Measurements from ENCODE around the gene MCF2L. TPM values are rescaled to one million over a fixed set of nuclear protein-coding genes. Genes with fewer than 3 reads are reported as not detected.

MCF2L gene
- total RNA-seq, 1 experiment from 2014 or later = 9.5 TPM

DNA sequence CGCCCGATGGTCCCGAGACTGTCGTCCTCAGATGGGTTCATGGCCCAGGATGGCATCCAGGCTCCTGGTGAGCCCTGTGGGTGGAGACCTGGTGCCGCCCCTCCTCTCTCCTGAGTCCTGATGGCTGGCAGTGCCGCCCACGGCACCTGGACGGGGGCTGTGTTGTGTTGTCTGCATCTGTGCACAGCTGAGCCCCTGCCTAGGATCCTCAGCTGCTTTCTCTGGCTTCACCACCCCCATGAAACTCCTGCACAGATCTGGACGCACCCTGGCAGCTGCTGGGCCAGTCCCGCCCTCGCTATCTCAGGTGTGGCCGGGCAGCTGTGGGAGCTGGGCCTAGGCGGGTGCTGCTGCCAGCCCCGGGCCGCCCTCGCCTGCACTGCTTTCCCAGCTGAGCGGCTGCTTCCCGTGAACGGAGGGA is 27.7 kb downstream of the MCF2L start:
- intact Hi-C loops (cut with micrococcal nuclease; ENCODE audit: unreplicated experiment) = no loop called here
- Histone ChIP-seq H3K27ac (ENCODE audit: low read depth, low read length, poor library complexity, severe bottlenecking) (no peak overlapping the region), H3K4me1 (ENCODE audit: insufficient read depth, low read length, poor library complexity, severe bottlenecking) (peaks cover 6% of the 10 kb centered on the region), H3K27me3 (replicated peaks; ENCODE audit: insufficient read depth, low read depth, low read length, poor library complexity) (peaks cover 4% of the 10 kb centered on the region), H3K36me3 (ENCODE audit: insufficient read depth, low read length, poor library complexity, severe bottlenecking) (no peaks in the 10 kb centered on the region), H3K4me3 (ENCODE audit: low read depth, low read length, poor library complexity, severe bottlenecking) (no peak overlapping the region), H3K9me3 (ENCODE audit: low read depth, low read length, poor library complexity, severe bottlenecking) (no peaks in the 10 kb centered on the region)
- BruUV-seq (replicated peaks) = no TSS peak
- POLR2A ChIA-PET (ENCODE audit: low non-redundant PET) = no interaction called here
- CTCF ChIA-PET = no interaction called here
- DNase-seq (ENCODE audit: low spot score) = no peak
- no peak for TF ChIP-seq EZH2 (IDR thresholded peaks at IDR 0.05; ENCODE audit: borderline replicate concordance, low read depth, low read length, poor library complexity, severe bottlenecking)
- TF ChIP-seq, protein P1, sequence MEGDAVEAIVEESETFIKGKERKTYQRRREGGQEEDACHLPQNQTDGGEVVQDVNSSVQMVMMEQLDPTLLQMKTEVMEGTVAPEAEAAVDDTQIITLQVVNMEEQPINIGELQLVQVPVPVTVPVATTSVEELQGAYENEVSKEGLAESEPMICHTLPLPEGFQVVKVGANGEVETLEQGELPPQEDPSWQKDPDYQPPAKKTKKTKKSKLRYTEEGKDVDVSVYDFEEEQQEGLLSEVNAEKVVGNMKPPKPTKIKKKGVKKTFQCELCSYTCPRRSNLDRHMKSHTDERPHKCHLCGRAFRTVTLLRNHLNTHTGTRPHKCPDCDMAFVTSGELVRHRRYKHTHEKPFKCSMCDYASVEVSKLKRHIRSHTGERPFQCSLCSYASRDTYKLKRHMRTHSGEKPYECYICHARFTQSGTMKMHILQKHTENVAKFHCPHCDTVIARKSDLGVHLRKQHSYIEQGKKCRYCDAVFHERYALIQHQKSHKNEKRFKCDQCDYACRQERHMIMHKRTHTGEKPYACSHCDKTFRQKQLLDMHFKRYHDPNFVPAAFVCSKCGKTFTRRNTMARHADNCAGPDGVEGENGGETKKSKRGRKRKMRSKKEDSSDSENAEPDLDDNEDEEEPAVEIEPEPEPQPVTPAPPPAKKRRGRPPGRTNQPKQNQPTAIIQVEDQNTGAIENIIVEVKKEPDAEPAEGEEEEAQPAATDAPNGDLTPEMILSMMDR (conservative IDR thresholded peaks at IDR 0.05; ENCODE audit: low read depth, low read length) = no peak

DNA sequence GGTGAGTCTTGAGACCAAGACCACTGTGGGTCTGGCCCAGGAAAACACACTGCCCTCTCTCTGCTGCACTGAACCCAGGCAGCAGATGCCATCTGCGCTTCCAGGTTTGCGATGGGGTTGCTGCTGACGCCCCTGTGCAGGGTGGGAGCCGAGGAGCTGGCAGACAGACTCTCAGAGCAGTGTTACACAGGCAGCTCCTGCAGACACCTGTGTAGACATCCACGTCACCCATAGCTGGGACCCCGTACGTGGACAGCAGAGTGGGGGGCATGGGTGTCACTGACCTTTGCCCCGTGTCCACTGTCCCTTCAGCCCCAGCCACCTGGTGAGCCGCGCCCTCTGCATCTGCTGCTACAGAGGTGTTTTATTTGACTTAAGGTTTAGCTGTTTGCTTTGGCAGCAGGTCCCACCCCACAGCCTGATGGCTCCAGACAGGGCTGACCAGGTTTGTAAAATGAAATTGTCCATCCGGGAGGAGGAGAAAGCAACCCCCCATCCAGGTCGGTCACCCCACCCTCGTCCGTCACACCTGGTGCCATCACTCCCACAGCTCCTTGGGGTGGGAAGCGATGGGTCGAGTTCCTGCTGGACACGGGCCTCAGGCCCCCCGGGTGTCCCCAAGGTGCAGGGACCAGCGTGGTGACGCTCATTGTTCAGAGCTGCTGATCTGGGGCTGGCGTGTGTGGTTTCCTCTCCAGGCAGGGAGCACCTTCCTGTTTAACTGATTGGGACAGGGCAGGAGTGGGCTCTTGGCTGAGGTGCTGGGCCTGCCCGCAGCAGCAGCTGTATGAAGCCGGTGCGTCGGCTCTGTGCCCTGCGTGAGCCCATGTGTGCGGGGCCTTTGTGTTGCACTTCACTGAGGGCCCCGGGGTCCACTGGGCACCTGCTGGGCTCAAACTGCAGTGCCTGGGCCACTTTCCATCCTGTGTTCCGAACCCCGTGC is 28.4 kb downstream of the MCF2L start:
- CTCF ChIA-PET = interaction anchor here (0.6 kb wide), 1 partner anchor 36 kb away, joined by 5 read pairs; no protein-coding TSS in a partner anchor
- Histone ChIP-seq H3K4me3 (ENCODE audit: low read depth, low read length, poor library complexity, severe bottlenecking) (no peak overlapping the region), H3K9me3 (ENCODE audit: low read depth, low read length, poor library complexity, severe bottlenecking) (no peaks in the 10 kb centered on the region), H3K36me3 (ENCODE audit: insufficient read depth, low read length, poor library complexity, severe bottlenecking) (no peaks in the 10 kb centered on the region), H3K27ac (ENCODE audit: low read depth, low read length, poor library complexity, severe bottlenecking) (no peak overlapping the region), H3K27me3 (replicated peaks; ENCODE audit: insufficient read depth, low read depth, low read length, poor library complexity) (peaks cover 6% of the 10 kb centered on the region), H3K4me1 (ENCODE audit: insufficient read depth, low read length, poor library complexity, severe bottlenecking) (peaks cover 12% of the 10 kb centered on the region)
- TF ChIP-seq EZH2 (IDR thresholded peaks at IDR 0.05; ENCODE audit: borderline replicate concordance, low read depth, low read length, poor library complexity, severe bottlenecking) = no peak
- TF ChIP-seq, protein P1 (conservative IDR thresholded peaks at IDR 0.05; ENCODE audit: low read depth, low read length) = no peak
- DNase-seq (ENCODE audit: low spot score) = no peak
- POLR2A ChIA-PET (ENCODE audit: low non-redundant PET) = no interaction called here
- intact Hi-C loops (cut with micrococcal nuclease; ENCODE audit: unreplicated experiment) = no loop called here
- no TSS peak for BruUV-seq (replicated peaks)

DNA sequence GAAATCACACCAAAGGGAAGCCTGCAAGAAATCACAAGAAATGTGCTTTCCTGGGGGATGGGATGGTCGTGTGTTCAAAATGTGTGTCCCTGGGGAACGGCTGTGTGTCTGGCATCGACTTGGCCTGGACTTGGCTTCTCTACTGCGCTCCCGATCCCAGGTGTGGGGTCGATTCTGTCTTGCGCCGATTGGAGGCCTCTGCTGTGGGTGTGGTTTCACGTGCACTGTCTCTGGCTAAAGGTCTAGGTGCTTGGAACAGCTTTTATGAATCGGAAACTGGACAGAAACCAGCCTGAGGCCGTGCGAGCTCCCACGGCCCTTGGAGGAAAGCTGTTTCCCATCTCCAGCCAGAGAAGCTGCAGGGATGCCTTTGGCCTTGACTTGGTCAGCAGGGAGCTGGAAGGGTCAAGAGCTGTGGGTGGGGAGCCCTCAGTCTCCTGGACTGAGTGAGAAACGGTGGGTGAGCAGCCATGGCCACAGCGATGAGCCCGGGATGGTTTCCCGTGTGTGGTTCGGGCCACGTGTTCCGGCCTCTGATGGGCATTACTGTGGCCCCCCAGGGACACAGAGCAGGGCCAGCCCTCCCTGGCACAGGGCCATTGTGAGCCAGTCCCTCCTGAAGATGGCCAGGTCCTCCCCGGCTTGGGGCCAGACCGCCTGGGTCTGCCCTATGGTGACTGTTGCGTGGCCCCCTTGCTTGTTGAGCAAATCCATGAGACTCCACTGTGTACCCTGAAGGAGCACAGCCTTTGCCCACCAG is 29.7 kb downstream of the MCF2L start:
- intact Hi-C loops (cut with micrococcal nuclease; ENCODE audit: unreplicated experiment) = no loop called here
- Histone ChIP-seq H3K9me3 (ENCODE audit: low read depth, low read length, poor library complexity, severe bottlenecking) (no peaks in the 10 kb centered on the region), H3K27me3 (replicated peaks; ENCODE audit: insufficient read depth, low read depth, low read length, poor library complexity) (peaks cover 6% of the 10 kb centered on the region), H3K27ac (ENCODE audit: low read depth, low read length, poor library complexity, severe bottlenecking) (no peak overlapping the region), H3K4me1 (ENCODE audit: insufficient read depth, low read length, poor library complexity, severe bottlenecking) (peaks cover 12% of the 10 kb centered on the region), H3K4me3 (ENCODE audit: low read depth, low read length, poor library complexity, severe bottlenecking) (no peak overlapping the region), H3K36me3 (ENCODE audit: insufficient read depth, low read length, poor library complexity, severe bottlenecking) (no peaks in the 10 kb centered on the region)
- ChIA-PET CTCF (no interaction called here), POLR2A (ENCODE audit: low non-redundant PET) (no interaction called here)
- DNase-seq (ENCODE audit: low spot score) = no peak
- no TSS peak for BruUV-seq (replicated peaks)
- no peak for TF ChIP-seq EZH2 (IDR thresholded peaks at IDR 0.05; ENCODE audit: borderline replicate concordance, low read depth, low read length, poor library complexity, severe bottlenecking)
